HG03460 (cell line): ENCODE data around the gene COL9A3.
"Not testable (repeated sequence)": the region's sequence is repeated elsewhere in the genome, so short reads cannot be mapped to it uniquely, and the experiment has no call there.

Experiments
- ATAC-seq: cut with Tn5 transposase; IDR thresholded peaks from one replicate; pipeline ENCODE4 v1.9.1; 2021; ENCODE audit not compliant: unreplicated experiment

COL9A3 gene

DNA sequence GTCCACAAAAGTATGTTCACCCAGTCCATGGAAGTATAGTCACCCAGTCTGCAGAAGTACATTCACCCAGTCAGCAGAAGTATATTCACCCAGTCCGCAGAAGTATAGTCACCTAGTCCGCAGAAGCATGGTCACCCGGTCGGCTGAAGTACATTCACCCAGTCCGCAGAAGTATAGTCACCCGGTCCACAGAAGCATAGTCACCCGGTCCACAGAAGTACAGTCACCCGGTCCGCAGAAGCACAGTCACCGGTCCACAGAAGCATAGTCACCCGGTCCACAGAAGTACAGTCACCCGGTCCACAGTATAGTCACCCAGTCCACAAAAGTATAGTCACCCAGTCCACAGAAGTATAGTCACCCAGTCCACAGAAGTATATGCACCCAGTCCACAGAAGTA lies 36.0 kb downstream of the COL9A3 start:
- no peak for ATAC-seq

DNA sequence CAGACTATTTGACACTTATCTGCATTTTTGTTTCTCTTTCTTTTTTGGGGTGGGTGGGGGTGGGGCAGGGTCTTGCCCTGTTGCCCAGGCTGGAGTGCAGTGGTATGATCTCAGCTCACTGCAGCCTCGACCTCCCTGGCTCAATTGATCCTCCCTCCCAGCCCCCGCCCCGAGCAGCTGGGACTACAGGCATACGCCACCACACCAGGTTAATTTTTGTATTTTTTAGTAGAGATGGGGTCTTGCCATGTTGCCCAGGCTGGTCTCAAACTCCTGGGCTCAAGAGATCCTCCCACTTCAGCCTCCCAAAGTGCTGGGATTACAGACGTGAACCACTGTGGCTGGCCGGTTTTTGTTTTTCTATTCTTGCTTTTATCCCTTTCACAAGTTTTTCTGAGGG lies 36.5 kb downstream of the COL9A3 start:
- not testable (repeated sequence) for ATAC-seq

DNA sequence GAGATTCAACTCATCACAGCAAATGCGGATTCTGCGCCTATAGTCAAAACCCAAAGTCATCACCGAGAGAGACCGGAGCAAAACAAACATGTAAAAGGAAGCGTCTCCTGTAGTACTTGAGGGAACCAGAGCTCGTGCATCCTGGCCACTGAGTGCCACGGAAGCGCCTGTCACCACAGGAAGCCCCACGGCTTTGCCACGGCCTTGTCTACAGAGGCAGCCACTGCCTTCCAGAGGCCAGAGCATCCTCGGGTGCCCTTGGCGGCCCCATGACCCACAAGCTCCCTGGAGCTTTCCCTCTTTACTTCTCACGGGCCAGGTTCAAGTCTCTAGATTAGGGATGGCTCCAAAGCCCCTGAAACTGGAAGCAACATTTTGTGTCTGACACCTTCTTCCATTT lies 37.3 kb downstream of the COL9A3 start:
- ATAC-seq, result no peak

DNA sequence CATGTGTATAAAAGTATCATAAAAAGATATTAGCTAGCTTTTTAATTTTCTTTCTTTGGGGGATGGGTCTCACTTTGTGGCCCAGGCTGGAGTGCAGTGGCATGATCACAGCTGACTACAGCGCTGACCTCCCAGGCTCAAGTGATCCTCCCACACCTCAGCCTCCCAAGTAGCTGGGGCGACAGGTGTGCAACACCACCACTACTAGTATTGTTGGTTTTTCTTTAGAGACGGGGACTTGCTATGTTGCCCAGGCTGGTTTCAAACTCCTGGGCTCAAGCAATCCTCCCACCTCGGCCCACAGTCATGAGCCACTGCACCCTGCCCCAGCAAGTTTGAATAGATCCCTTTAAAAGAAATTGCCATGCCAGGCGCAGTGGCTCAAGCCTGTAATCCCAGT lies 38.3 kb downstream of the COL9A3 start:
- ATAC-seq, result no peak

DNA sequence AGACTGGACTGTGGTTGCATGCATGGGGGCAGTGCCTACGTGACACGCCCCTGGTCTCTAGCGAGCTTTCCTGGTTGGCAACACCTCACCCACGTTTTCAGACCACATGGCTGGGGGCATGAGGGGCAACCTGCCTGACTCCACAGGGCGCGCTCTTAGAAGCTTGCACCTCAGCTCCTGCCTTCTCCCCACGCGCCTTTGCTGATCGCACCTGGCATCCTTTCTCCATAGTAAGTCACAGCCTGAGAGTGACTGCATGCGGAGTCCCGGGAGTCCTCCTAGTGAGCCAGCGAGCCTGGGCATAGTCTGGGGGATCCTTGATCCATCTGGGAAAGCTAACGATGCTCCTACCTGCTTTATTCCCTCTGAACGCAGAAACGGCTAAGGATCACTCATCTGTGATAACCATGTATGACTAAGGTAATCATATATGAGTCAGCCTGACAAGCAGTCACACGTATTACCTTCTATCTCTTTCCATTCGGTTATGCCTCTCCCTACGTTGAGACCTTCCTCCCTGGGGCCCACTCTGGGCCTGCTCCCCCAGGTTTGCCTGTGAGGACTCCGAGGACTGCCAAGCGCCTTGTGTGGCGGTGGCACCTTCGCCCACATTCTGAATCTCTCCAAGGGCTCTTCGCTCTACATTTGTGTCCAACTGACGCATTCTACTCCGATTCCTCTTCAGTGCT lies 40.2 kb downstream of the COL9A3 start:
- ATAC-seq, result no peak

DNA sequence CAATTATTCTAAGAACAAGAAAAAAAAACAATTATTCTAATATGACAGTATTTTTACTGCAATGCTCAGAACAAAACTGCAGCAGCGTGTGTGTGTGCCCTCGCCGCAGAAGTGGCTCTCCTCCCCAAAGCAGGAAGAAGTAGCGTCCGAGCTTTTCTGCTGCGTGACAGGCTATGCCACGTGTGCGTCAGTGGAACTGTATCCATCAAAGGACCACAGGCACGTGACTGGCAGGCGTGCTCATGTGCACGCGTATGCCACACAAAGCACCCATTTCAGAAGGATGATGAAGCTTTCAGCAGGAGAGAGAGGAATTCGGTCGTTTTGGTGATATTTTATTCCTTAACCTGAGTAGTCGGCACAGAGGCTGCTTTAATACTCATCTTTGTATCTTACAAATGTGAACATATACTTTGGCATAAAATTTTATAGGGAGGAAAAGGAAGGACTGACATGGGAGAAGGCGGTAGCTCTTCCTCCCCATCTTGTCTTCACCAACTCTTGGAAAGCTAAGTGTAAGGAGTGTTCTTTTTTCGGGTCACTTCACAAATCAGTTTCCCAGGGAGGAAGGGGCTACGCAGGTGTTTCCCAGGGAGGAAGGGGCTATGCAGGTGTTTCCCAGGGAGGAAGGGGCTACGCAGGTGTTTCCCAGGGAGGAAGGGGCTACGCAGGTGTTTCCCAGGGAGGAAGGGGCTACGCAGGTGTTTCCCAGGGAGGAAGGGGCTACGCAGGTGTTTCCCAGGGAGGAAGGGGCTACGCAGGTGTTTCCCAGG lies 41.4 kb downstream of the COL9A3 start:
- ATAC-seq, result no peak

DNA sequence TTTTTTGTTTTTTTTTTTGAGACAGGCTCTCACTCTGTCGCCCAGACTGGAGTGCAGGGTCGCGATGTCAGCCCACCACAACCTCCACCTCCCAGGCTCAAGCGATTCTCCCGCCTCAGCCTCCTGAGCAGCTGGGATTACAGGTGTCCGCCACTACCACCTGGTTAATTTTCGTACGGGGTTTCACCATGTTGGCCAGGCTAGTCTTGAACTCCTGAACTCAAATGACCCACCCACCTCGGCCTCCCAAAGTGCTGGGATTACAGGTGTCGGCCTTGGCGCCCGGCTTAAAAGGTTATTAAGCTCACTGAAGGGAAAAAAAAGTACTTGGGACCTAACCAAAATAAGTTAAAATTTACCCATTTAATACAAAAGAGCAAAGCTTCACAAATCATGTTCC lies 42.9 kb downstream of the COL9A3 start:
- ATAC-seq, result no peak

DNA sequence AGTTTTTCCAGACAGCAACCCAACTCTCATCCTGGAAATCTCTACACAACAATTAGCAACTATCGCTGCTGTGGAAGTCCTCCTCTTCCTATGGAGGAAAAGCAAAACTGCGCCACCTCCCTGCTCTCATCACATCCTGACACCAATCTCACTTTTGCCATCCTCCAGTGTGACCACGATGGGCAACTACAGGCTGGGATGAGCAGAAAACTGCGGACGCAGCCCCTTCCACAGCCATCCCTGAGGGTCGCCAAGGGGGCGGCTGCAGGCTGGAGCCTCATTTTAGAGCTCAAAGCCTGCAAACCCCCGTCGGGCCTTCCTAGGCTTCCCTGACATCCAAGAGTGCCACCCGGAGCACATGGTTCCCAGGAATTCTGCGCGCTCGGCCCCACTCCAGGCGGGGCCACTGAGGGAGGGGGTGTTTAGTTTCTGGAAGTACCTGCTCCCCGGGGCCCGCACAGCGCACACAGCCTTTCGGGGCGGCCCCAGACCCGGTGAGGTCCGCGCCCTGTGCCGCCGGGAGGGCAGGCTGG lies 43.6 kb downstream of the COL9A3 start:
- ATAC-seq, result no peak

DNA sequence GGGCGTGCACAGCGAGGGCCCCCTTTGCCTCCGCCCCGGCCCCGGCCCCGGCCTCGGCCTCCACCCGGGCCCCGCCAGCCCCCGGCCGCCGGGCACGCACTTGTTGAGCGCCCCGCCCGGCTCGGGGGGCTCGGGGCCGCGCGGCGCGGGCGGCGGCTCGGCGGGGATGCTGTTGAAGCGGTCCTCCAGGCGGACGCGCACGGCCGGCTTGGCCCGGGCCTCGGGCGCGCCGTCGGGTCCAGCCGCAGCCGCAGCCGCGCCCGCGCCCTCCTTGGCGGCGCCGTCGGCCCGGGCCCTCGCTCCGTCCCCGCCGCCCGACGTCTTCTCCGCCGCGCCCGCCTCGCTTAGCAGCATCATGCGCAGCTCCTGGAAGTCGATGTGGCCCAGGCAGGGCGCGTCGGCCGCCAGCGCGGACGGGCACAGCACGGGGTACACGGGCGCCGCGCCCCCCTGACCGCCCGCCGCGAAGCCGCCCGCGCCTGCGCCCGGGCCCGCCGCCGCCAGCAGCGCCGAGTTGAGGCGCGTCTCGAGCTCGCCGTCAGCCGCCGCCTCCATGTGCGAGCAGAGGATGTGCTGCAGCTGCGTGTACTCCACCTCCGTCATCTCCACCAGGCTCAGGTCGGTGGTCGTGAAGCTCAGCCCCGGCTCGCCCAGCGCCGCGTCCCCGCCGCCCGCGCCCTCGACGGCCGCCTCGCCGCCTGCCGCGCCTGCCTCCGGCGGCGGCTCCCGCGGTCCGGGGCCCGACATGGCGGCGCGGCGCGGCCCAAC lies 44.3 kb downstream of the COL9A3 start:
- peak; percentile 33 for ATAC-seq

DNA sequence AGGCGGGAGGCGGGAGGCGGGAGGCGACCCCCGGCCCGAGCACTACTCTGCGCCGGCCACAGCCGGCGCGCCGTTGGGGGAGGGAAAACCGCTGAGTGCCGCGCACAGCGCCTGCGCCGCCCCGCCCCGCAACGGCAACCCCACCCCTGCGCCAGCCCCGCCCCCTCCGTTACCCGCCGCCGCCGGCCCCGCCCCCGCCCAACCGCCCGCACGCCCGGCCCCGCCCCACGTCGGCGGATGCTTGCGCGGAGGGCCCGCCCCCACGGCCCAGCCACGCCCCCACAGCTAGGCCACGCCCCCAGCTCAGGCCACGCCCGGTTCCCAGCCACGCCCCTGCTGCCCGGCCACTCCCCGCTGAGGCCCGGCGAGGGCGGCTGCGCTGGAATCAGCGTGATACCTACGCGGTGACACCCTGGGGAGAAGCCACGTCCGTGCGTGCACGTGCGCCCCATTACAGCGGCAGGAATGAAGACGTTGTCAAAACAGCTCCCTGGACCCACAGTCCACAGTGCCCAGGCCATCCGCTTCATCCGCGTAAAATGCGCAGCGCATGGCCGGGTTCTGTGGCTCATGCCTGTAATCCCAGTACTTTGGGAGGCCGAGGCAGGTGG lies 45.0 kb downstream of the COL9A3 start, which contains the start of gene TCFL5:
TSS of gene TCFL5 (minus strand) at position 97 of the 611 bp plus-strand sequence. CDS start 152 bp downstream, outside the sequence.
- peak; percentile 62 for ATAC-seq

DNA sequence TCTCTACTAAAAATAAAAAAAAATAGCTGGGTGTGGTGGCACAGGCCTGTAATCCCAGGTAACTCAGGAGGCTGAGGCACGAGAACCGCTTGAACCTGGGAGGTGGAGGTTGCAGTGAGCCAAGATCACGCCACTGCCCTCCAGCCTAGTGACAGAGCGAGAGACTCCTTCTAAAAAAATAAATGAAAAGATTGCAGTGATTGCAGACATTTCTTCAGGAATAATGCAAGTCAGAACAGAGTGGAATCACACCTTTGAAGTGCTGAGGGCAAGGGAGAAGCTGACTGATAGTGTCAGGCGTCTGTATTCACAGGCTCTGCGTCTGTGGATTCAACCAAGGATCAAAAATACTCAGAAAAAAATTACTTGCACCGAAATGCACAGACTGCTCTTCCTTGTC lies 47.4 kb downstream of the COL9A3 start:
- ATAC-seq, result no peak

DNA sequence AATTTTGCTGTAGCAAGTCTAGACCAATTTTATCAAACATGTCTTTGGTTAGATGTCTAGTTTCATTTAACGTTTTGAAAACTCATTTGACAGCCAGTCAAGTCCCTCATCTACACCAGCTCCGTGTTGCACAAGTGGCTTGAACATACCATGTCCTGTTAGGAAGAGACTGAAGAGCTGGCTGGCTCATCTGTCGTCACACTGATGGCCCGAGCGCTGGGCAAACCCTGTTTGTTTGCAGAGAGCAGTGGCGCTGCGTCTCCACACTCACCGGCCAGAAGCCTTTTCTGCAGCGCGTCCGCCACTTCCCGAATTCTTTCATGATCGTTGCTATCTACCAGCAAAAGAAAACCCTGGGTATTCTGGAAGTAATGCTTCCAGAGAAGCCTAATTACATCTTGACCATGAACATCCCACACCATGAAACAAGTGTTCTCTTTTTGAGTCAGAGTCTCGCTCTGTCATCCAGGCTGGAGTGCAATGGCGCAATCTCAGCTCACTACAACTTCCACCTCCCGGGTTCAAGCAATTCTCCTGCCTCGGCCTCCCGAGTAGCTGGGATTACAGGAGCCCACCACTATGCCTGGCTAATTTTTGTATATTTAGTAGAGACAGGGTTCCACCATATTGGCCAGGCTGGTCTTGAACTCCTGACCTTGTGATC lies 55.5 kb downstream of the COL9A3 start:
- no peak for ATAC-seq

DNA sequence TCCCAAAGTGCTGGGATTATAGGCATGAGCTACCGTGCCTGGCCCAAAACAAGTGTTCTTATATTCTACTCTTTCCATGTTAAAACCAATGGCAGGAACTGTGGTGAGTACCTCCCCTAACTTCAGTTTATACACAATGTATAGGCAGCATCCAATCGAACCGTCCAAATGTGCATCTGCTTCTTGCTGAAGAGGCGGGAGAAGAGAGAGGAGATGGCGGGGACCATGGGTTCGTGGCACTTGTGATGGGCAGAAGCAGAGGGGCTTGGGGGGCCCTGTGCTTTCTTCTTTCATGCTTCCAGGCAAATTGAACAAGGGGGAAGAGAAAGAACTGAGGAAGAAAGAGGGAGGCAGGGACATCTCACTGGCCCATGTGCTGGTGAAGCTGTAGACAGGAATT lies 56.0 kb downstream of the COL9A3 start:
- ATAC-seq, result no peak

DNA sequence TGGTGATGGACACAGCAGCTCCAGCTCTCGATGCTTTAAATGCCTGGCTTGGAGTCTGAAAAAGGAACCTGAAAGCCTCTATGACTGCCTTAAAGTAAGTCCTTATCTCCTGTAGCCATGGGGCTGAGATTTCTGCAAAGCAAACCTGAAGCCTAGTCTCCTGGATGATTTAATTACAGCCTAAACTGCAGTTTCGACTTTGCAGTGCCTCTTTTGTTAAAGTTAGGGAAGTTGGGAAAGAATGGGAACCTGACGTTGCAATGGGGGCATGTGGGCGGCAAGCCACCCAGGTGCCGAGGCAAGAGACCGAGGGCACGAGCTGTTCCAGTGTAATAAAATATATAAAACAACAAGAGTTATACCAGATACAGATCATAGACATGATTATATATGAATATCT lies 56.4 kb downstream of the COL9A3 start:
- ATAC-seq, result no peak

DNA sequence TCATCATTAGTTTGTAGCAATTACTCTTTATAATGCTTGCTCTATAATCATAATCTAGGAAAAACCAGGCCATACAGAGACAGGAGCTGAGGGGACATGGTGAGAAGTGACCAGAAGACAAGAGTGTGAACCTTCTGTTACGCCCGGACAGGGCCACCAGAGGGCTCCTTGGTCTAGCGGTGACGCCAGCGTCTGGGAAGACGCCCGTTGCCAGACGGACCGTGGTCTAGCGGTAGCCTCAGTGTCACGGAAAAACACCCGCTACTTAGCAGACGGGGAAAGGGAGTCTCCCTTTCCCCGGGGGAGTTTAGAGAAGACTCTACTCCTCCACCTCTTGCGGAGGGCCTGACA lies 56.8 kb downstream of the COL9A3 start:
- ATAC-seq, result not testable (repeated sequence)

DNA sequence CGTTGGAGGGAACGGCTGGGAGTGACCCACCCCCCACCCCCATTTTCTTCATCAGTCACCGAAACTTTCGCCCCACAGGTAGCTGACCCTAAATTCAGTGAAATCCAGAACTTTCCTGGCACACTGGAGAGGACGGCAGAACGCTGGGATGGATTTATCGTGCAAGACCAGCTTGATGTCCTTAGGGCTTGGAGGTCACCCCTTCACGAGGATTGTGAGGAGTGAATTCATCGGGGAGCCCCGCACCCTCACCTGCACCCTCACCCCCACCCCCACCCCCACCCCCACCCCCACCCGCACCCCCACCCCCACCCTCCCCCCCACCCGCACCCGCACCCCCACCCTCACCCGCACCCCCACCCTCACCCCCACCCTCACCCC lies 58.1 kb downstream of the COL9A3 start:
- ATAC-seq, result no peak

DNA sequence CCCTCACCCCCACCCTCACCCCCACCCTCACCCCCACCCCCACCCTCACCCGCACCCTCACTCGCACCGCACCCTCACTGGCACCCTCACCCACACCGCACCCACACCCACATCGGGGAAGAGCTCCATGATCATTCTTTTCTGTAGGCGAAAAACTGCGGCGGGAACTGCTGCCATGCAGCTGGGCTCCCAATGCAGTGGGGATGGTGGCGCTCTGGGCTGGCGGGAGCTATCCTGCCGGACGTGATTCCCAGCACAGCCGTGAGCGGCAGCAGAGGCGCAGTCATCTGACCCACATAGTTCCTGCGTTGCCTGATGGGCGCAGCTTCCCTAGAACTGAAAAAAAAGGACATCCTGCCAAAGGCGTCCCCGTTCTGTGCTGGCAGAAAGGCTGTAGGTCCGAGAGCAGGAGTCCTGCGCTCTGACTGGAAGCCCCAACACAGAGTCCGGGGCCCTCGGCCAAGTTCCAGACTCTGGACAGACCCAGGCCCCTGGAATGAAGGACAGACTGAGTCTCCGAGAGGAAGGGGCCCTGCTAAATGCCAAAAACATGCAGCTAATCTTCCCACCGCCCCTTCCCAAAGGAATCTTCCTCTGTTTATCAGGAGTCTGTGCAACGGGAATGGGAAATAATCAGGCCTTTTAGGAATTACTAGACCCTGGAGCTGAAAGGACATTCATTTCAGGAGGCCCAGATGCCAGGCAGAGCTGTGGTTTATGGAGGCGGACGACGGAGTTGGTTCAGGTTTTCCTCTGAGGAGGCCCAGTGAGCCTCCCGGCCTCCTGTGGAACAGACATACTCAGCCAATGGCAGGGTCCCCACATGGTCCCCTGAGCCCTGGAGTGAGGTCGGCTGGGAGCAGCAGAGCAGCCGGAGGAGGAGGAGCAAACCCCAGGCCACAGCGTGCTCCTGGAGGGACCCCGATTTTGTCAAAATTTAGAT lies 58.8 kb downstream of the COL9A3 start:
- no peak for ATAC-seq

DNA sequence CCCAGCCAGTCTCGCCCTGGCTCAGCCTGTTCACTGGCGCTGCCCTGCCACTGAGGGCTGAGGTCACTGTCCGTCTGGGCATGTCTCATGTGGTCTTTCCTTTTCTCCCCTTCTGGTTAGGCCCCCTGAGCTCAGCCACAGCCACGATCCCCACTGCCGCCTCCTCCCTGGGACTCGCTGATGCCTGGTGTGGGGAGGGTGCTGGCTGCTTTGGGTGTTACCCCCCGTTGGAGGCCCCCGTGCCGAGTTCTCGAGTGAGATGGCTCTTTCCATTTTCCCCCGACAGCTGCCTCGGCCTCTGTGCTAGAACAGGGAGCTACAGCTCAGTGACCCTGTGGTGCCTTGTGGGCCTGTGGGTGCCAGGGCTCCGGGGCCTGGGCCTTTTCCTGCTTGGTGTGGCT lies 59.7 kb downstream of the COL9A3 start:
- no peak for ATAC-seq
